HEK293T (cell line): ENCODE results near the gene MYO15B.

Experiments
- ARNT ChIP-seq: fragments of 450-650 bp; IDR thresholded peaks from 2 replicates; pipeline ENCODE4 v1.6.1; 2017; ENCODE audit warnings: mild to moderate bottlenecking
- BHLHE40 ChIP-seq: fragments of 450-650 bp; IDR thresholded peaks from 2 replicates; pipeline ENCODE4 v1.6.1; 2016; ENCODE audit warnings: mild to moderate bottlenecking, moderate library complexity, borderline replicate concordance
- ELF4 ChIP-seq: fragments of 450-650 bp; IDR thresholded peaks from 2 replicates; pipeline ENCODE4 v1.6.1; 2017; ENCODE audit warnings: antibody characterized with exemption
- FOXA1 ChIP-seq: fragments of 450-650 bp; IDR thresholded peaks from 2 replicates; pipeline ENCODE4 v1.6.1; 2016; ENCODE audit warnings: mild to moderate bottlenecking
- FOXK2 ChIP-seq: fragments of 450-650 bp; IDR thresholded peaks from 2 replicates; pipeline ENCODE4 v1.6.1; 2016; ENCODE audit warnings: mild to moderate bottlenecking
- FOXM1 ChIP-seq: fragments of 450-650 bp; IDR thresholded peaks from 2 replicates; pipeline ENCODE4 v1.6.1; 2017; ENCODE audit warnings: mild to moderate bottlenecking, borderline replicate concordance
- L3MBTL2 ChIP-seq: fragments of 450-650 bp; conservative IDR thresholded peaks from 2 replicates; pipeline ENCODE4 v1.6.1; 2016; ENCODE audit warnings: mild to moderate bottlenecking
- NFRKB ChIP-seq: fragments of 450-650 bp; IDR thresholded peaks from 2 replicates; pipeline ENCODE4 v1.6.1; 2016; ENCODE audit warnings: mild to moderate bottlenecking, moderate library complexity
- SUZ12 ChIP-seq: fragments of 450-650 bp; IDR thresholded peaks from 2 replicates; pipeline ENCODE4 v1.6.1; 2016; ENCODE audit warnings: mild to moderate bottlenecking
- TARDBP ChIP-seq: fragments of 450-650 bp; IDR thresholded peaks from 2 replicates; pipeline ENCODE4 v1.6.1; 2016
- ZNF384 ChIP-seq: fragments of 450-650 bp; IDR thresholded peaks from 2 replicates; pipeline ENCODE4 v1.6.1; 2016

DNA sequence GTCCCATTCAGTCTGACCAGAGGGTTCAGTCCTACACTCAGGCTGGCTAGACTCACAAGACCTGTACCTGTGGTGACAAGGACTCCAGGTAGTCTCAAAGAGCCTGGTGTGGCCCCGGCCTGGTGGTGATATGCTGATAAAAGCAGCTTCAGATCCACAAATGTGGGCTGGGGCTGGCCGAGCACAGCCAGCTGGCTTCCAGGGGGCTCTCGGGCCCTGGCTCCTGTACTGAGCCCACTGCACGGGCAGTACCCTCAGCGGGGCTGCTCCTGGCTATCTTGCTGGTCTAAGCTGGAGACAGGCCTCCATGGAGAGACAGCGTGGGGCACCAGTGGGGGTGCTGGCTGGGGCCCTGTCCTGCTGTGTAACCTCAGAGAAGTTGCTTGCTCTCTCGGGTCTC, 50.0 kb downstream of the MYO15B start:
- no peak for TF ChIP-seq SUZ12
- no peak for TF ChIP-seq FOXM1
- no peak for TF ChIP-seq FOXA1
- TF ChIP-seq ELF4: no peak
- TF ChIP-seq FOXK2: no peak
- TF ChIP-seq ZNF384: no peak
- TF ChIP-seq ARNT: no peak
- no peak for TF ChIP-seq TARDBP
- TF ChIP-seq L3MBTL2: no peak
- TF ChIP-seq NFRKB: no peak
- no peak for TF ChIP-seq BHLHE40
